Measurements from ENCODE around the gene MSRB2.

- TF ChIP-seq CTCF (IDR thresholded peaks at IDR 0.05) (no peak), RAD21 (conservative IDR thresholded peaks at IDR 0.05 in 1 of 2, IDR thresholded peaks at IDR 0.05 in 1 of 2) (no peak), EHF (CRISPR knock-in tag; IDR thresholded peaks at IDR 0.05) (no peak), RCOR1 (IDR thresholded peaks at IDR 0.05; ENCODE audit: low read depth, low read length) (no peak), TFCP2L1 (CRISPR knock-in tag; IDR thresholded peaks at IDR 0.05) (no peak), JUN (IDR thresholded peaks at IDR 0.05) (no peak)
Measured at GRCh38 chr10:23079700-23080099, 15.7 kb upstream of the MSRB2 start.

All from A549 (cell line).